Measurements from ENCODE around the gene VRK2. TPM values are rescaled to one million over a fixed set of nuclear protein-coding genes. Genes with fewer than 3 reads are reported as not detected.

The VRK2 gene
- total RNA-seq, 2 experiments from 2014 or later: 17.7 to 18.3 TPM

GRCh38 chr2:58206785-58207184, 160.2 kb downstream of the VRK2 start:
- H3K36me3 Mint-ChIP-seq (ENCODE audit: low read depth): peaks cover 25% of the 10 kb centered on the region
- ChIA-PET CTCF (no interaction called here), POLR2A (no interaction called here)
- no peaks in the 10 kb centered on the region for H3K27me3 Mint-ChIP-seq
- DNase-seq: no peak
- H3K4me1 Mint-ChIP-seq (ENCODE audit: low read depth): no peaks in the 10 kb centered on the region
- ATAC-seq: no peak
- H3K27ac Mint-ChIP-seq: no peak overlapping the region
- no peak overlapping the region for H3K4me3 Mint-ChIP-seq
- peaks cover 8% of the 10 kb centered on the region for H3K9me3 Mint-ChIP-seq
- intact Hi-C loops (cut with micrococcal nuclease): no loop called here
- no peak for TF ChIP-seq CTCF (IDR thresholded peaks at IDR 0.05)

- intact Hi-C loops (cut with micrococcal nuclease): no loop called here
- H3K36me3 Mint-ChIP-seq (ENCODE audit: low read depth): peaks cover 28% of the 10 kb centered on the region
- H3K4me3 Mint-ChIP-seq: no peak overlapping the region
- POLR2A ChIA-PET: no interaction called here
- H3K27me3 Mint-ChIP-seq: no peaks in the 10 kb centered on the region
- H3K4me1 Mint-ChIP-seq (ENCODE audit: low read depth): no peaks in the 10 kb centered on the region
- TF ChIP-seq CTCF (IDR thresholded peaks at IDR 0.05): no peak
- CTCF ChIA-PET: no interaction called here
- H3K27ac Mint-ChIP-seq: no peak overlapping the region
- H3K9me3 Mint-ChIP-seq: peaks cover 11% of the 10 kb centered on the region
- no peak for DNase-seq
- no peak for ATAC-seq
These were observed 160.6 kb downstream of the VRK2 start for GRCh38 chr2:58207189-58207588.

Other genes starting within 250 kb of the VRK2 start
- gene FANCL, start 194.5 kb downstream of the VRK2 start, total RNA-seq: 10 to 100 TPM; 19.8 to 20.9 TPM

All from activated CD8-positive, alpha-beta T cell treated with anti-CD3 and anti-CD28 coated beads for 36 hours (primary cell).